ENCODE measurements around the gene BEND5.

BEND5 gene

DNA sequence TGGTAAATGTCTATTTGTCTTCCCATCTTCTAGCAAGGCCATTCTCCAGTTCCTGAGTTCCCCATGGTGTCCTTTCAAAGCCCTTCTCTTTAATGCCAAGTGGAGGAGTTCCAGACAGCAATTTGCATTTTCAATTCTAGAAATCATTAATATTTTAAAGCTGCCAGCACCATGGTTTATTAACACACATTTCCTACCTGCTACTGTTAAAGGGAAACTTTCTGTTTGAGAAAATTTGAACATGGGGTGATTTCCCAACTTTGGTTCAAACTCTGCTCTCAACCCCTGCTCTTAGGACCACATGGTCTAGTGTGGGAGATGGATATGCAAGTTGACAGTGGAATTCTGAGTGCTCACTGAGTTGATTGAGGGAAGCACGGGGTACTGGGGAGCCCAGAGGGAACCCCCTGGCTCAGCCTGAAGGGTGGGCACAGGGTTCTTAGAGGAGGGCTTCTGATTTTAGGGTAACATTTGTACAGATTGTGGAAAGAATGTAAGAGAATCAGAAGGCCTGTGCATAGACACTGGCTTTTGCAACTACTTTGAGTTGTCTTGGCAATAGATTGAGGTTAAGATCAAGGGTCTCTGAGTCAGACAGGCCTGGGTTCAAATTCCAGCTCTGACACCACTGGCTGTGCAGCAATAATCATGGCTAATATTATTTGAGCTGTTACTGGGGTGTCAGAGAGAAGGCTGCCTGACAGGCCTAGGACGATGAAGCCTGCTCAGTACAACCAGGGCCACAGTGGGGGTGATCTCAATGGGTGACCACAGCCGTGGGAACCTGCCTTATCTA, 97.8 kb downstream of the BEND5 start:
- no peak for DNase-seq

Data from retina (tissue), 1 donor.